ENCODE data around the gene DNLZ. TPM values are rescaled to one million over a fixed set of nuclear protein-coding genes. Genes with fewer than 3 reads are reported as not detected.

DNLZ gene
- total and polyA plus RNA-seq, 9 of the 15 experiments (the other 6 are each of a cell fraction or from before 2014, with no cell fraction given) = 0.17 to 44.6 (median 3.4) TPM

- TF ChIP-seq U2AF2 (optimal IDR thresholded peaks at IDR 0.05; ENCODE audit: low read depth, low read length) (no peak), RFX5 (IDR thresholded peaks at IDR 0.05; ENCODE audit: low read depth, low read length) (no peak), RB1 (IDR thresholded peaks at IDR 0.05; ENCODE audit: low read depth) (no peak), ARID3A (IDR thresholded peaks at IDR 0.05; ENCODE audit: borderline replicate concordance, low read depth, low read length) (no peak)
- TF ChIP-seq, protein P1, sequence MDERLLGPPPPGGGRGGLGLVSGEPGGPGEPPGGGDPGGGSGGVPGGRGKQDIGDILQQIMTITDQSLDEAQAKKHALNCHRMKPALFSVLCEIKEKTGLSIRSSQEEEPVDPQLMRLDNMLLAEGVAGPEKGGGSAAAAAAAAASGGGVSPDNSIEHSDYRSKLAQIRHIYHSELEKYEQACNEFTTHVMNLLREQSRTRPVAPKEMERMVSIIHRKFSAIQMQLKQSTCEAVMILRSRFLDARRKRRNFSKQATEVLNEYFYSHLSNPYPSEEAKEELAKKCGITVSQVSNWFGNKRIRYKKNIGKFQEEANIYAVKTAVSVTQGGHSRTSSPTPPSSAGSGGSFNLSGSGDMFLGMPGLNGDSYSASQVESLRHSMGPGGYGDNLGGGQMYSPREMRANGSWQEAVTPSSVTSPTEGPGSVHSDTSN (CRISPR knock-in tag; IDR thresholded peaks at IDR 0.05; ENCODE audit: low read depth) = no peak
- TF ChIP-seq, protein P1 (tag; conservative IDR thresholded peaks at IDR 0.05; ENCODE audit: low read depth) = no peak
Observed at GRCh38 chr9:136326061-136326760, 37.3 kb downstream of the DNLZ start (continued).

All from K562 (cell line).